CD14-positive monocyte (primary cell): ENCODE data around the gene SUCLG2. TPM values are rescaled to one million over a fixed set of nuclear protein-coding genes. Genes with fewer than 3 reads are reported as not detected.
A peak's percentile ranks its signal among the peaks of the same experiment; 100 is the strongest.

Source experiments
- DNase-seq, 3 donors: peaks; one replicate each; pipeline ENCODE4 v3.0.0-alpha.2; 2011 to 2022
- H2AFZ ChIP-seq: 2 replicates; pipeline ENCODE4 v1.6.0; 2012; ENCODE audit warnings: mild to moderate bottlenecking, low read depth, low read length, inconsistent platforms; ENCODE audit not compliant: insufficient read depth, poor library complexity, severe bottlenecking
- H3K27ac ChIP-seq, 2 donors: 1 replicate in 1 of 2; 2 replicates in 1 of 2; pipeline ENCODE4 v1.5.1; 2012 to 2013; ENCODE audit warnings: low read length in 2 of 2, control low read depth in 1 of 2, inconsistent platforms in 1 of 2, low read depth in 1 of 2, mild to moderate bottlenecking in 1 of 2
- H3K27me3 ChIP-seq, 2 donors: one replicate each; pipeline versions ENCODE4 v1.6.0 to v1.6.1; 2011 to 2013; ENCODE audit warnings: low read length in 2 of 2; ENCODE audit not compliant: control insufficient read depth in 2 of 2, insufficient read depth in 2 of 2
- H3K36me3 ChIP-seq, 2 donors: replicated peaks in 1 of 2; 1 replicate in 1 of 2; 2 replicates in 1 of 2; pipeline versions ENCODE4 v1.5.1 to v1.6.1; 2012 to 2013; ENCODE audit warnings: low read length in 2 of 2, control low read depth in 1 of 2, inconsistent platforms in 1 of 2, mild to moderate bottlenecking in 1 of 2; ENCODE audit not compliant: insufficient read depth in 2 of 2, control insufficient read depth in 1 of 2
- H3K4me1 ChIP-seq, 2 donors: 1 replicate in 1 of 2; 2 replicates in 1 of 2; pipeline versions ENCODE4 v1.5.1 to v1.6.1; 2012 to 2013; ENCODE audit warnings: low read length in 2 of 2, control low read depth in 1 of 2, inconsistent platforms in 1 of 2, mild to moderate bottlenecking in 1 of 2, moderate library complexity in 1 of 2; ENCODE audit not compliant: insufficient read depth in 2 of 2, control insufficient read depth in 1 of 2
- H3K4me2 ChIP-seq: replicated peaks from 2 replicates; pipeline ENCODE3; 2012; ENCODE audit warnings: low read length, moderate library complexity, mild to moderate bottlenecking; ENCODE audit not compliant: poor library complexity, severe bottlenecking; ENCODE audit errors: extremely low read depth
- H3K4me3 ChIP-seq, 3 experiments: fragments of 200-600 bp in 1 of 3; sonication (generic) in 1 of 3; replicated peaks in 1 of 3; 1 replicate in 2 of 3; 2 replicates in 1 of 3; pipeline ENCODE4 v1.5.1; 2011 to 2013; ENCODE audit warnings: low read length in 3 of 3, mild to moderate bottlenecking in 3 of 3, control low read depth in 2 of 3, low read depth in 2 of 3, inconsistent platforms in 1 of 3, moderate library complexity in 1 of 3
- H3K79me2 ChIP-seq: 2 replicates; pipeline ENCODE4 v1.6.0; 2012; ENCODE audit warnings: mild to moderate bottlenecking, control low read depth, inconsistent platforms, low read length, moderate library complexity; ENCODE audit not compliant: insufficient read depth
- H3K9ac ChIP-seq: 2 replicates; pipeline ENCODE4 v1.6.0; 2017; ENCODE audit warnings: low read length, mild to moderate bottlenecking; ENCODE audit not compliant: insufficient read depth, poor library complexity, severe bottlenecking
- H3K9me3 ChIP-seq, 2 donors: replicated peaks in 1 of 2; 1 replicate in 1 of 2; 2 replicates in 1 of 2; pipeline versions ENCODE4 v1.5.1 to v1.6.1; 2012 to 2013; ENCODE audit warnings: low read length in 2 of 2, control low read depth in 1 of 2; ENCODE audit not compliant: control insufficient read depth in 1 of 2, insufficient read depth in 1 of 2
- H4K20me1 ChIP-seq: 2 replicates; pipeline ENCODE4 v1.6.0; 2012; ENCODE audit warnings: mild to moderate bottlenecking, low read length, control low read depth, moderate library complexity; ENCODE audit not compliant: insufficient read depth
- H3K27ac Mint-ChIP-seq, 7 donors: one replicate each; pipeline ENCODE4 v1.8.0; 2020; ENCODE audit warnings: mild to moderate bottlenecking in 7 of 7, mixed read lengths in 7 of 7, moderate library complexity in 6 of 7, inconsistent platforms in 2 of 7
- H3K27me3 Mint-ChIP-seq, 3 donors: one replicate each; pipeline ENCODE4 v1.8.0; 2021 to 2022; ENCODE audit warnings: low read depth in 3 of 3, mild to moderate bottlenecking in 3 of 3, mixed read lengths in 3 of 3, moderate library complexity in 3 of 3, inconsistent platforms in 1 of 3
- H3K36me3 Mint-ChIP-seq, 2 donors: one replicate each; pipeline ENCODE4 v1.8.0; 2020; ENCODE audit warnings: mixed read lengths in 2 of 2, inconsistent platforms in 1 of 2, mild to moderate bottlenecking in 1 of 2
- H3K4me1 Mint-ChIP-seq: one replicate; pipeline ENCODE4 v1.8.0; 2020; ENCODE audit warnings: mild to moderate bottlenecking, mixed read lengths
- H3K4me3 Mint-ChIP-seq, 2 donors: one replicate each; pipeline ENCODE4 v1.8.0; 2020; ENCODE audit warnings: mild to moderate bottlenecking in 2 of 2, mixed read lengths in 2 of 2, moderate library complexity in 1 of 2
- H3K9me3 Mint-ChIP-seq, 7 donors: one replicate each; pipeline ENCODE4 v1.8.0; 2020 to 2022; ENCODE audit warnings: mixed read lengths in 7 of 7, mild to moderate bottlenecking in 6 of 7, moderate library complexity in 6 of 7, inconsistent platforms in 2 of 7
- CTCF ChIP-seq: fragments of 200-600 bp; IDR thresholded peaks from one replicate; pipeline ENCODE4 v1.8.0; 2022; ENCODE audit warnings: antibody characterized with exemption, mild to moderate bottlenecking
- WGBS: methylation state at CpG from one replicate; pipeline ENCODE4 v1.1.5; 2013; ENCODE audit warnings: missing lambda C conversion rate; ENCODE audit not compliant: insufficient coverage; 5-methylcytosine and 5-hydroxymethylcytosine counted together
- intact Hi-C, 2 donors: fragments of 100-400 bp; cut with micrococcal nuclease; formaldehyde crosslinking; loops; one replicate each; pipeline versions ENCODE4 v1.15.0 to v1.15.1; 2023
- polyA plus RNA-seq, 3 donors: library from polyadenylated mRNA; depleted of rRNA in 1 of 3; unstranded in 2 of 3; stranded (reverse) in 1 of 3; fragments of 300-500 nt in 2 of 3; fragments of >200 nt in 1 of 3; fragmentation: Illumina TruSeq in 2 of 3; gene quantifications; 1 replicate in 2 of 3; 2 replicates in 1 of 3; pipeline ENCODE4 v1.2.3, GENCODE V29; 2012 to 2021

The SUCLG2 gene
- polyA plus RNA-seq, 3 donors, result 10.8 to 37.5 (median 32.9) TPM

- Histone ChIP-seq H3K79me2 (no peaks in the 10 kb centered on the region), H3K4me1 (no peaks in the 10 kb centered on the region)
- H3K27me3 Mint-ChIP-seq, result peaks cover 0 to 4% (median 0%) of the 10 kb centered on the region in 3 donors
Observed at GRCh38 chr3:67616046-67616445, 38.4 kb downstream of the SUCLG2 start.

GRCh38 chr3:67614195-67614594, 40.2 kb downstream of the SUCLG2 start:
- intact Hi-C loops, result no loop called here
- no peaks in the 10 kb centered on the region for H3K27me3 ChIP-seq
- H3K4me3 Mint-ChIP-seq, result no peak overlapping the region
- peaks cover 10 to 13% (median 11%) of the 10 kb centered on the region in 7 donors for H3K9me3 Mint-ChIP-seq
- no peaks in the 10 kb centered on the region for H3K4me1 ChIP-seq
- no peak overlapping the region for H3K4me3 ChIP-seq
- H3K36me3 ChIP-seq, result peaks cover 11 to 48% of the 10 kb centered on the region in 2 donors
- H3K36me3 Mint-ChIP-seq, result peaks cover 49% of the 10 kb centered on the region in 2 donors
- H3K79me2 ChIP-seq, result no peaks in the 10 kb centered on the region
- peaks cover 0 to 4% (median 0%) of the 10 kb centered on the region in 3 donors for H3K27me3 Mint-ChIP-seq
- peaks cover 0 to 9% of the 10 kb centered on the region in 2 donors for H3K9me3 ChIP-seq
- peaks cover 8% of the 10 kb centered on the region for H4K20me1 ChIP-seq
- TF ChIP-seq CTCF, result no peak
- no peak for DNase-seq
- H3K4me2 ChIP-seq, result no peak overlapping the region
- peaks cover 14% of the 10 kb centered on the region for H3K4me1 Mint-ChIP-seq
- WGBS, result 70% methylated on average over 2 of the region's 3 CpGs
- no peak overlapping the region for H2AFZ ChIP-seq
- peak overlapping the region in 1 of 7 donors; percentile 53 for H3K27ac Mint-ChIP-seq
- H3K27ac ChIP-seq, result no peak overlapping the region
- no peak overlapping the region for H3K9ac ChIP-seq

More at GRCh38 chr3:67616046-67616445, 38.4 kb downstream of the SUCLG2 start:
- DNase-seq, result no peak
- Histone ChIP-seq H3K9me3 (no peaks in the 10 kb centered on the region), H3K27ac (no peak overlapping the region), H4K20me1 (peaks cover 15% of the 10 kb centered on the region), H3K4me2 (no peak overlapping the region), H3K36me3 (peaks cover 4 to 45% of the 10 kb centered on the region in 2 donors), H3K9ac (no peak overlapping the region), H2AFZ (no peak overlapping the region), H3K27me3 (no peaks in the 10 kb centered on the region), H3K4me3 (no peak overlapping the region)
- Mint-ChIP-seq H3K36me3 (peaks cover 44 to 49% of the 10 kb centered on the region in 2 donors), H3K27ac (no peak overlapping the region), H3K4me3 (no peak overlapping the region), H3K4me1 (no peaks in the 10 kb centered on the region), H3K9me3 (peaks cover under 1 to 7% (median 5%) of the 10 kb centered on the region in 7 donors)
- no peak for TF ChIP-seq CTCF
- 100% methylated on average over 1 of the region's 2 CpGs for WGBS
- intact Hi-C loops, result no loop called here
